HG02678 (cell line): ENCODE measurements around the gene ZNG1A.
A peak's percentile ranks its signal among the peaks of the same experiment; 100 is the strongest.
"Not testable (repeated sequence)": the region's sequence is repeated elsewhere in the genome, so short reads cannot be mapped to it uniquely, and the experiment has no call there.

ENCODE experiments used
- ATAC-seq: cut with Tn5 transposase; IDR thresholded peaks from one replicate; pipeline ENCODE4 v1.9.1; 2021; ENCODE audit warnings: mild to moderate bottlenecking, moderate library complexity; ENCODE audit not compliant: unreplicated experiment

The ZNG1A gene

DNA sequence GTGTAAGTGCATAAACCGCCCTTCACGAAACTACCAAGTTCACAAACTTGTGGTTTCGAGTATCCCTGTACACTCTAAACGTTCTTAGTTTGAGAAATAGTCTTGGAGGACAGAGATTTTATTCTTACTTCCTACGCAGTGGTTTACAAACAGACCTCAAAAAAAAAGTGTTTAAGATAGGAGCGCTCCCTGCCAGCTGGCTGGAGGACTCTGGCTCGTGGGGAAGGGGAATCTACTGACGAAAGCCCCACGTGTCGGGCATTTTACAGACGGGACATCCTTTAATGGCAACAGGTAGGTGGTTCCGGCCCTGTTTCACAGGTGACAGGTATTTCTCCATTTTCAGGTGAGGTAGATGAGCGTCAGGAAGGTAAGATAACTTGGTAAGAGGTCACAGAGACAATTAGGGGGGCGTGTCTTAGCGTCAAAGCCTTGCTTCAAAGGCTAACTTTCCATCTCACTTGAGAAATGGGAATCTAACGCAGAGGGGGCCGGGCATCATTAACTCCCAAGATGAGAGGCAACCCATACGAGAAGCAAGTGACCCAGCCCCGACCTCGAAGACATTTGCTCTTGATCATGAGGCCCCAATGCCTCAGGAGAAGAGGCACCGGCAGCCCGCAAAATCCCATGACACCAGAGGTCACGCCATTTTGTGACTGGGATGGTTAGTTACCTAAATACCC is 573 bp downstream of the ZNG1A start:
- ATAC-seq: not testable (repeated sequence)

DNA sequence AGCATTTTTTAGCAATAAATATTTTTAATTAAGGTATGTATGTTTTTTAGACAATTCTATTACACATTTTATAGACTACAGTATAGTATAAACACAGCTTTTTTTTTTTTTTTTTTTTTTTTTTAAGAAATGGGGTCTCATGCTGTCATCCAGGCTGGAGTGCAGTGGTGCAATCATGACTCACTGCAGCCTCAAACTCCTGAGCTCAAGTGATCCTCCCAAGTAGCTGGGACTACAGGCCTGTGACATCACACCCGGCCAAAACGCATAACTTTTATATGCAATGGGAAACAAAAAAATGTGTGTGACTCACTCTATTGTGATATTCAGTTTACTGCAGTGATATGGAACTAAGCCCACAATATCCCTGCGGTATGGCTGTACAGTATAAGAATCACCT is 9.1 kb downstream of the ZNG1A start:
- not testable (repeated sequence) for ATAC-seq

DNA sequence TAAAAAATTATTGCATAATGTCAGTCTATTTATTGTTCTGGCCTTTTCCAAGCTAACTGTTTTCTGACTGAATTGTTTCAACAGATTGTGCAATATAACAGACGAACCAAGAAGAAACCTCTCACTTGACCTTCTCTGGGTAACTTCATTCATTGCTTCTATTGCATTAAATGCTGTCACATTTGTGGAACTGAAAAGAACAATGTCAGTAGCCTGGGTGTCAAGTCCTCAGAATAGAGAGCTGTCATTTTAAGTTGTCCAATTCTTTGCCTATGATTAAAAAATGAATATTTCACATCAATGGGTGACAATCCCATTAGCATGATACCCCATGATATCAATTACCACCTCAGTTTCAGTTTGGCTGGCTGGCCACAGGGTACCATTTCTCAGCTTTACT is 19.0 kb downstream of the ZNG1A start:
- not testable (repeated sequence) for ATAC-seq

DNA sequence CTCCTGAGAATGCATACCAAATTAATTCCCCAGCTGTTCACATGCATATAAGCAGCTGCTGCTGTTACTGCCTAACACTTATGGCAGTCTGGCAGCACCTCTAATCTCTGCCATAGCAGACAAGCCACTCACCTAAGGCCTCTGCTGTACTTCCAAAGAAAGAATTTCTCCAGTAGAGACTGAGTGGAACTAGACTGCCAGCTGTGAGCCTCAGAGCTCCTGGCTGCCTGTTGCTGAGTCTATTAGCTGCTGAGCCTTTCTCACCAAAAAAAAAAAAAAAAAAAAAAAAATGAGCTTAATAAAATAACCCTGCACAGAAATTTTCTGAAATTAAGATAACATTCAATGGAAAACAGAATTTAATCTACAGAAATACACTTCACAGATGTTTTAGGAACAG is 27.7 kb downstream of the ZNG1A start:
- ATAC-seq: not testable (repeated sequence)

DNA sequence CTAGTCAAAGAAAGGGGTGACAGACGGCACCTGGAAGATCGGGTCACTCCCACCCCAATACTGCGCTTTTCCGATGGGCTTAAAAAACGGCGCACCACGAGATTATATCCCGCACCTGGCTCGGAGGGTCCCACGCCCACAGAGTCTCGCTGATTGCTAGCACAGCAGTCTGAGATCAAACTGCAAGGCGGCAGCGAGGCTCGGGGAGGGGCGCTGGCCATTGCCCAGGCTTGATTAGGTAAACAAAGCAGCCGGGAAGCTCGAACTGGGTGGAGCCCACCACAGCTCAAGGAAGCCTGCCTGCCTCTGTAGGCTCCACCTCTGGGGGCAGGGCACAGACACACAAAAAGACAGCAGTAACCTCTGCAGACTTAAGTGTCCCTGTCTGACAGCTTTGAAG is 39.0 kb downstream of the ZNG1A start:
- ATAC-seq: not testable (repeated sequence)

DNA sequence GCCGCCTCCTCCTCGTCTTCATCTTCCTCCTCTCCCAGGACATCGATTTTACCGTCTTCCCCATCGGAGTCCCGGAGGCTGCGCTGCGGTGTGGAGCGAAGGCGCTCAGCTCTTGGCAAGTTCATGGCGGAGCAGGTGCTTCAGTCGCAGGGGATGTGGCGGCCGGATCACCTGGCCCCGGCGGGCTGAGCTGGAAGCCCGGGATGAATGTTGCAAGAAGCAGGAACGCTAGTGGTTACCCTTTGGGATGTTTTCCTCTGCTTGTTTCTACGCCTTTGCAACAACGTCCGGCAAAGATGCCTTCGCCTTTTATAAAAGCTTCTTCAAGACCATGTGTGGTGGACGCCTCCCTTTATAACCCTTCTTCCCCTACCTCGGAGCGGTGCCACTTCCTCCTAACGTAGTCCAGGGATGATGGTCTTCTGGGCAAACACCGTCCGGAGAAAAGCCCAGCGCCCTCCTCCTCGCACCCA is 60.8 kb downstream of the ZNG1A start, which contains the start of gene FOXD4:
FOXD4 (minus strand) TSS at position 423 of the 473 bp plus-strand sequence; CDS start at position 125, 298 bp downstream.
- ATAC-seq: not testable (repeated sequence)

DNA sequence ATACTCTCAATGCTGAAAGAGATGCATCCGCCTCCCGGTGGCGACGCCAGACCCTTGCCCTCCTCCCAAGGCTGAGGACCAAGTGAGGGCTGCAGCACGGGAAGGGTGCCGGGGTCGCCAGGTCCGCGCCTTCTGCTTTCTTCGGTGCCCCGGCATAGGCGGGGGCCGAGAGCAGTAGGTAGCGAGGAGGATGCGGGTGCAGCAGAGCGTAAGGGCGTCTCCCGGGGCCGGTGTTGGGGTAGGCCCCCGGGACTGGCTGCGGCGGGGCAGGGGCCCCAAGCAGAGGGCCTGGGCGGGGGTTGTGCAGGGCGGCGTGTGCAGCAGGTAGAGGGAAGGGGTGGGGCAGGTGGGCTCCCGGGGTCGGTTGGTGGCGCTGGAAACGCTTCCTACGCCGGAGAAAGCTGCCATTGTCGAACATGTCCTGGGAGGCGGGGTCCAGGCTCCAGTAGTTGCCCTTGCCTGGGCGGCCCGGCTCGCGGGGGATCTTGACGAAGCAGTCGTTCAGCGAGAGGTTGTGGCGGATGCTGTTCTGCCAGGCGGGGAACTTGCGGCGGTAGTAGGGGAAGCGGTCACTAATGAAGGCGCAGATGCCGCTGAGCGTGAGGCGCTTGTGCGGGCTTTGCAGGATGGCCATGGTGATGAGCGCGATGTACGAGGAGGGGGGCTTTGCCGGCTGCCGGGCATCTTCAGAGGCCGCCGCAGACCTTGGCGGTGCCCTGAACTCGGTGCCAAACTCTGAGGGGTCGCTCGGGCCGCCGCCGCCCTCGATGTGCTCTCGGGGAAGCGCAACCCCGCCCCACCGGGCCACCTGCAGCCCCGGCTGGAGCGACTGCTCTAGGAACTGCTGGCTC is 61.5 kb downstream of the ZNG1A start:
- not testable (repeated sequence) for ATAC-seq

DNA sequence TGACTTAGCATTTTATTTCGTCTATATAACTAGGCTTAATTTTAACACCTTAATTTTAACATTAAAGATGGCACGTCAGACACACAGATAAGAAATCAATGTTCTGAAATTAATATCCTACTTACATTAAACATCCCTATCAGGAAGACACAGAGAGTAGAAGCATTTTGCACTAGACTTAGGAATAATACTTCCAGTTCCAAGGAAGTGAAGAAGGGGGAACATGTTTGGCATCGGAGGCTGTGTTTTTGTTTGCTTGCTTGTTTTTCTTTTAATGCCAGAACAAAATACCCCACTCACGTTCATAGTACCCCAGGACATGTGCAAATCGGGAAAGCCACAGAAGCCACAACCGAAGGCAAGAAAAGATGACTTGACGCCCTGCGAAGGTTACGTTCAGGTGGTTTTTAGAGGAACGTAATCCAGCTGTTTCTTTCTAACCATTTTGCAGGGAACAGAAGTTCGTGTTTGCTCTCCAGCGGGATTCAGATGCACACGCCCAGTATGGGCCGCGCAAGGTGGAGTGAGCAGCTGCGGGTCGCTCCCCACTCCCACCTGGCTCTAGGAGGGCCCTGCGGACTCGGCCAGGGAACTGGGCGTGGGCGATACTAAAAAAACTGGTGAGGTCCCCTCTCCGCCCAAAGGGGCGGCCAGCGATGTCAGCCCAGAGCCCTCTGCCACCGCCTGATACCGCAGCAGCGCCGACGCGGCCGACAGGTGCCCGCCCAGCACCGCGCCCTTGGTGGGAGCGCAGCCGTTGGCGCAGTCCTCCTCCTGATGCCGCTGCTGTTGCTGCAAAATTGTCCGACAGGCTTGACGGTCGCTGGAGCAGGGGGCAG is 62.4 kb downstream of the ZNG1A start:
- not testable (repeated sequence) for ATAC-seq

DNA sequence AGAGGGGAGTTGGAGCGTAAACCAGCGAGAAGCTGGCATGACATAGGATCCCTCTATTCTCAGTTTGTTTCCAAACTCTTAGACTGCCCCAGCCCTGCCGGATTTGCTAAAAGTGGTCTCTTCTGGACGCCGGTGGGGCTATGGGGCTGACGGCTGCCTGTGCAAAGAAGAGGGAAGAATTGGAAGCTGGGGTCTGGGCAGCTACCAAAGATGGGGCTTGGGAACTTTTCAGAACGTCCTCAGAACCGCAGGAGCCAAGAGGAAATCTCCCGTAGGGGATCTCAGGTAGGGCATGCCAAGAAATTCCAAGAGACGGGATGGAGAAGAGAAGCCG is 63.8 kb downstream of the ZNG1A start:
- not testable (repeated sequence) for ATAC-seq

DNA sequence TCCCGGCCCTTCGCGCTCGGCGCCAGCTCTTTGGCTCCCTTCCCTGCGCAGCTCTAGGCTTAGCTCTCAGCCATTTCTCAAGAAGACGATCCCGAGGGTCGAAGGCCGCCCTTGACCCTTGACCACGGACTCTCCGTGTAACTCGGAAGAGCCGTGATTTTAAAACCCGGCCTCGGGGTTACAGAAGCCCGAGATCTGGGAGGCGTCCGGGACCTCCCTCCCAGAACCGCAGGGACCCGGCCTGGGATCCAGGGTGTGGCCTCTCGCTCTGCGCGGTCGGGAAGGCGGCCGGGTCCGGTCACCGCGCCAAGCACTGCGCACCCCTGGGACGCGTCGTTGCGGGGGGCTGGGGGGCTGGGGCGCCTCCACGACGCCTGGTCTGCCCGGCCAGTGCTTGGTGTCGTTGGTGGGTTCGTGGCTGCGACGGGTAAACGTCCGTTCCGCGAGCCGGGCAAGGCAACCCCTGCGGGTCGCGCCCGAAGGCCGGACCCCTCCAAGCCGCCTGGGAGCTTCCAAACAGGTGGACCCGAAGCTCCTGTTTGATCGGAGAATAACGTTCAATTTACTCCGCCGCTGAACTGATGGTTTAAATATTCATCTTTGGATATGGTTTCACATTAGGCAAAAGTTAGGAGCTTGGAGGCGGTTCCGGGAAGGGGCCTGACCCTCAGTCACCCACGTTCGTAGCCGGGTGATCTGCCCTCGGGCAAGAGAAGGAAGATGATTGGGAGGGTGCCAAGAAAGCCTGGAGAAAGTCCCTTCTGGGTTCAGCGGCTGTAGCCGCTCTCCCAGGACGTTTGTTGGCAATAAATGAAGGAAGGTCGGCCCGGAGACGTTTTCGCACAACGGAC is 64.4 kb downstream of the ZNG1A start:
- peak; percentile 25 for ATAC-seq

DNA sequence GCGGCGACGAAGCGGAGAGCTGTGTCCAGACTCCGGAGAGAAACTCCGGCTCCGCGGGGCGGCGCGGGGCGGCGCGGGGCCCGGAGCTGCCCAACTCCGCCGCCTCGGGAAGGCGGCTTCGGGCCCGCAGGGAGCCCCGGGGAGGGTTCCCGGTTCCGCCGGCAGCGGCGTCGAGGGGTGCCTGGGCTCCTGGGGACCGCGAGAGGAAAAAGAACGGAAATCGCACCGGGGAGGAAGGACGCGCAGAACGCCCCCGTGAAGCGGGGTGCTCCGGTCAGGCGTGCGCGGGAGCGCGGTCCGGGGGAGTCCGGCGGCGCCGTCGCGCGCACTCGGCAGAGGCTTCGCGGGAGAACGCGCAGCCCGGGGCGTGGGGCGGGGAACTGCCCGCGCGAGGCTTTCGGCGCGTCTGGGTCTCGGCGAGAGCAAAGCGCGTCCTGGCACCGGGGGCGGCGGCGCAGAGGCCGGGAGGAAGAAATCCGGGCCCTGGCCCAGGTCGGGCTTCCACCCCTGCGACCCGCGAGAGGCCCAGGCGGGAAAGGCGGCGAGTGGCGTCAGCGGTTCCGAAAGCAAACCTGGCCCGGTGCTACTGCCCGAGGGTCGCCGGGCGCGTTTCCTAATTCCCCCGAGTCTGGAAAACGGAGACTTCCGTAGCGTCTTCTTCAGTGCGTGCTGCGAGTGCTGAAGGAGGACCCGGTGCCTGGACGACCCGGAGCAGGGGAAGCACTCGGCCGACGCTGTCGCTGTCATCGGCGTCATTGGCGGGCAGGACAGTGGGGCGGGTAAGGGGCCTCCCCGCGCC is 65.2 kb downstream of the ZNG1A start:
- peak; percentile 68 for ATAC-seq

DNA sequence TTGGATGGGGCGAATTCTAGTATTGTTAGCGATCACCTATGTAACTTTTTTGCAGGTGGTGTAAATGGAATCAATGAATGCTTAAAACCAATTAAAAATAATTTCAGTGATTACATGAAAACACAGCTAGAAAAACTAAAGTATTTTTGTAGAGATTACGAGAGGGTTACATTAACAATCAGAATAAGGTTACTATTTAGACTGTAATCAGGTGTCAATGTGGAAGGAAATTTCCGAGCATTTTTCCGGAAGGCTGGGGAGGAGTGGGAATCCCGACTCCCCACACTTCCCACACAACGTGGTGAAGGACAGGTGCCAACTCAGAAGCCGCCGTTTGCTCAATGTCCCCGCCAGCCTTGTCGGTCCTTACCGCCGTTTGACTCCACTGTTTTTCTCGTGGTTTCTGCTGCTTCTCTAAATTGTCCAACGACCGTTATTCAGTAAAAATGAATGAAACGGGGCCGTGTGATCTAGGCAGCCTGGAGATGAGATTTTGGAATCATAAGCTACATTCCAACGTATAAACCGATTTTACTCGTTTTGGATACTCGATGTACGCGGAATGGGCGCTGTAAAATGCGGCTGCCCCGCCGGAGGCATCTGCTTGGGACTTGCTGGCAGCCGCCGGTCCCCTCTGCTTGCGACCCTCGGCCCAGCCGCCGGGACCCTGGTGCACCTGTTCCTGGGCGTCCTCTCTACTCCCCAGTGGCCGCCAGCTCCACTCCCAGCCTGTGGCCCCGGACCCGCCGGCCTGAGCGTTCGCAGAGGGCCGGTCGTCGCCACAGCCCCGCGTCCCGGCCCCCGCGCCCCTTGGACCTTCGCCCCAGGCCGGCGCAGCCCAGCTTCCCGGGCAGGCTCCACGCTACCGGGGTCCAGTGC is 66.0 kb downstream of the ZNG1A start:
- ATAC-seq: peak; percentile 8

DNA sequence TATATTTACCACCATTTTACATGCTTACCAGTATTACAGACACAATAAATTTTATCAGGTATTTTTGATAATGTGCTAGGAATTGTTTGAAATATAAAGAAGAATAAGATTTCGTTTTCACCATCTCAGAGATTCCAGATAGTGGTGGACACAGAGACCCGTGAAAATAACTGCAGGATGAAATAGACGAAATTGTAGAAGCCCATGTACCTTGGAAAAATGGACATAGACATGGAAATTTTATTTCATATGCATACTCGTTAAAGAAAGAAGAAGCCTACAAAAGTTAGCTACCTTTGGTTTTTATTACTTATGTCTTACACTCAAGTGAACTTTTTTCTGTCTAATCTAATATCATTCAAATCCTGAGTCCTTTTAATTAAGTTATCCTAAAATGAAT is 68.2 kb downstream of the ZNG1A start:
- ATAC-seq: not testable (repeated sequence)

DNA sequence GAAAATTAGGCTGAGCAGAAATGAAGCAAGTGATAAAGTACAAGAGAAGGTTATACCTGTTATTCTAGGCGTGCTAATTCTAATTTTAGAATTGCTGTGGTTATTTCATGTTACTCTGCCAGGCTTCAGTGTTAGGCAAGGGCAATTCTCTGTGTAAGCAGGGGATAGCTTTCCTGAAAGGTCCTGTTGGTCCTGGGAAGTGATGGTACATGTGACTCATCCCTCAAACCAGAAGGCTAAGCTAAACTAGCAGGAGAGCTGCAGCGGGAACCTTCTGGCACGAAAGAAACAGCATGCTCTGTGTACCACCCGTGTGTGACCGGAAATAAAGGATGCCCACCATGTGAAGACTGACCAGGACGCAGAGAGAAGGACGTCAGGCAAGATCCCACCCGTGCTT is 69.3 kb downstream of the ZNG1A start:
- not testable (repeated sequence) for ATAC-seq

DNA sequence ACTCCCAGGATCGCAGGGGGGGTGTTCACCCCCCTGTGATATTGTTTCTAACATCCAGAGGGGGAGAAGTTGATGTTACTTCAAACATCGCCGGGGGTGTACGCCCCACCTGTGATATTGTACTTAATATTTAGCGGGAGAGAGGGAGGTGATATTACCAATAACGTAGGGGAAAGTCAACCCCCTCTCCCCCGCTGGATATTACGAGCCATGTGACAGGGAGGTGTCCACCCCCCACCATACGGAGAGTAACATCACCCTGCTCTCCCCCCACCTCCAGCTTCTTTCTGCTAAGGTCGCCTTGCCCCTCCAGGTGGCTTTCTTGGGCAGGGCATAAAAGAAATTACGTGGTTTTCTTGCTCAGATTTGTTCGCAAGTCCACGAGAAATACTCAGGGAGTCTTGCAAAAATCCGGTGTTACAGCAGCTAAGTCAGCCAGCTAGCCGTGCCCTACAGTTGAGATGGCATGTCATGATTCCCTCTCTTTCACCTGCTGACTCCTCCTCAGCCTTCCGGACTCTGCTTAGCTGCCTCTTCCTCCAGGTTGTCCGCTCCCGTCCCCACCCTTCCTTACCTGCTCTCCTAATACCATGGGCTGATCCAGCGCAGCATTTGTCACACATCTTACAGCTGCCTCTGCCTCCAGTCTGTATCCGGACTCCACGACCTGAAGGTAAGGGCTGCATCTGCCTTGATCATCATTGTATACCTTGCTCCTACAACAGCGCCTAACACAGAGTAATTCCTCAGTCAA is 69.9 kb downstream of the ZNG1A start:
- ATAC-seq: not testable (repeated sequence)

DNA sequence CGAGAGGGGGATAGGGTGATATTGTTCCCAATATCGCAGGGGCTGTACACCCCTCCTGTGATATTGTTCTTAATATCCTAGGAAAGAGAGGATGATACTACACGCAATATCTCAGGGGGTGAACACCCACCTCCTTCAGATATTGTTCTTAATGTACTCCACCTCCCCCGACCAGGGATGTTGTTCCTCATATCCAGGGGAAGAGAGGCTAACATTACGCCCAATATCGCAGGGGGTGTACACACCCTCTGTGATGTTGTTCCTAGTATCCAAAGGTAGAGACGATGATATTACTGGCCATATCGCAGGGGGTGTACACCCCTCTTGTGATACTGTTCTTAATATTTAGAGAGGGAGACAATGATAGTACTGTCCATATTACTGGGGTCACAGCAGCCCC is 72.9 kb downstream of the ZNG1A start:
- ATAC-seq: not testable (repeated sequence)

DNA sequence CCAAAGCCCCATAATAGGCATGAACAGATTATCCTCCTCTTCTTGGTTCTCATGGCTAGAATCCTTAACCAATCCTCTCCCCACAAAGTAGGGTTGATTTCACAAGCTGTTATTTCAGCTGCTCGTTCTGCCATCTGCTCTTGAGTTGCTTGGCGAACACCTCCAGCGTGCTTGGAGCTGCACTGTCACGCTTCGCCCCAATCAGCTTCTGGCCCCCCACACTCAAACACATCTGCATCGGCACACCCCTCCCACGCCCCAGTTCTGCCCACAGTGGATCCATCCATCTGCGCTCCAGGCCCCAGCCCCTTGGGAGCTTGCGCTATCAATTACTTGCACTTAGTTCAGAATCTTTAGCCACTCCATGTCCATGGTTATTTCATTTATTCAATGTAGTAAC is 78.4 kb downstream of the ZNG1A start:
- ATAC-seq: not testable (repeated sequence)

DNA sequence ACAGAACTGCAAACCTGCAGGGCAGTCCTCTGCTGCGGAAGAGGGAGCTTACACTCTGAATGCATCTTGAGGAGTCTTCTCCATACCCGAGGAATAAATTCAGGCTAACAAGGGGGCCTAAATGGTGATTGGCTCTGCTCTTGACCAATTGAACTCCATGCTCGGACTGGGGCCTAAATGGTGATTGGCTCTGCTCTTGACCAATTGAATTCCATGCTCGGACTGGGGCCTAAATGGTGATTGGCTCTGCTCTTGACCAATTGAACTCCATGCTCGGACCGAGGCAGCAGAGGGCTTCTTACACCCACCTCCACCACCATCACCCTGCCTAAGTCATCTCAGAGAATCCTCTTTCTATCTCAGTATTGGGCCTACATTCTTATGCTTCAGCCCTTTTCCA is 79.0 kb downstream of the ZNG1A start:
- not testable (repeated sequence) for ATAC-seq
